Activated gamma-delta T cell (primary cell): ENCODE results near the gene METTL24.

ENCODE experiments used
- DNase-seq: peaks from one replicate; lab custom pipeline; 2025; lab: John Stamatoyannopoulos, UW

METTL24 gene

GRCh38 chr6:110195639-110196038 lies 162.5 kb downstream of the METTL24 start:
- DNase-seq = no peak
